SK-N-MC (cell line): ENCODE results near the gene SLBP.

ENCODE experiments used
- DNase-seq: peaks from one replicate; pipeline ENCODE4 v3.0.0-alpha.2; 2011; ENCODE audit warnings: low read depth, low spot score
- H3K27ac ChIP-seq: fragments of 200-600 bp; sonication (generic); 2 replicates; pipeline ENCODE4 v1.5.1; 2016; ENCODE audit warnings: mixed run types
- H3K36me3 ChIP-seq: fragments of 200-600 bp; sonication (generic); 2 replicates; pipeline ENCODE4 v1.6.1; 2017; ENCODE audit warnings: antibody characterized with exemption, low read length, mixed read lengths; ENCODE audit not compliant: insufficient read depth
- H3K4me3 ChIP-seq: fragments of 200-600 bp; sonication (generic); 2 replicates; pipeline ENCODE4 v1.5.1; 2016
- H3K9ac ChIP-seq: fragments of 200-600 bp; sonication (generic); 2 replicates; pipeline ENCODE4 v1.8.0; 2017; ENCODE audit warnings: mixed run types, mixed read lengths; ENCODE audit not compliant: insufficient read length
- H3K9me3 ChIP-seq: fragments of 200-600 bp; sonication (generic); 2 replicates; pipeline ENCODE4 v1.6.1; 2017; ENCODE audit warnings: low read depth, mild to moderate bottlenecking, antibody characterized with exemption, low read length, moderate library complexity, mixed read lengths
- EZH2 ChIP-seq: fragments of 200-600 bp; sonication (generic); IDR thresholded peaks from one replicate; pipeline ENCODE4 v1.6.1; 2017; ENCODE audit warnings: antibody characterized with exemption
- FOXP2 ChIP-seq: optimal IDR thresholded peaks from 2 replicates; pipeline ENCODE3; 2011; ENCODE audit warnings: mild to moderate bottlenecking, moderate library complexity; ENCODE audit not compliant: insufficient read depth; ENCODE audit errors: extremely low read length, control extremely low read depth
- POLR2AphosphoS5 ChIP-seq: IDR thresholded peaks from 2 replicates; pipeline ENCODE4 v1.6.1; 2012; ENCODE audit warnings: mild to moderate bottlenecking, low read depth, low read length, borderline replicate concordance

The SLBP gene

GRCh38 chr4:1725521-1725920 lies 13.4 kb upstream of the SLBP start:
- Histone ChIP-seq H3K4me3 (no peak overlapping the region), H3K27ac (no peak overlapping the region), H3K9ac (no peak overlapping the region), H3K36me3 (peaks cover 73% of the 10 kb centered on the region), H3K9me3 (no peaks in the 10 kb centered on the region)
- TF ChIP-seq POLR2AphosphoS5, result no peak
- TF ChIP-seq EZH2, result no peak
- TF ChIP-seq FOXP2, result no peak
- DNase-seq, result no peak

GRCh38 chr4:1723131-1723801 lies 11.1 kb upstream of the SLBP start:
- Histone ChIP-seq H3K9me3 (no peaks in the 10 kb centered on the region), H3K27ac (no peak overlapping the region), H3K36me3 (peaks cover 53% of the 10 kb centered on the region), H3K9ac (peak overlapping the region; percentile 77), H3K4me3 (peak overlapping the region; percentile 78)
- no peak for DNase-seq
- TF ChIP-seq POLR2AphosphoS5, result no peak
- no peak for TF ChIP-seq FOXP2
- no peak for TF ChIP-seq EZH2

GRCh38 chr4:1722551-1723118 lies 10.5 kb upstream of the SLBP start:
- 0 out of 2 replicates have a peak overlapping the region, but pooled peaks have one; percentile 2 for H3K27ac ChIP-seq
- H3K9ac ChIP-seq, result peak overlapping the region; percentile 77
- no peak for DNase-seq
- TF ChIP-seq POLR2AphosphoS5, result no peak
- no peak for TF ChIP-seq EZH2
- TF ChIP-seq FOXP2, result no peak
- peak overlapping the region; percentile 78 for H3K4me3 ChIP-seq
- peaks cover 47% of the 10 kb centered on the region for H3K36me3 ChIP-seq
- H3K9me3 ChIP-seq, result no peaks in the 10 kb centered on the region

GRCh38 chr4:1721666-1722550 lies 9.8 kb upstream of the SLBP start:
- no peak for TF ChIP-seq EZH2
- TF ChIP-seq FOXP2, result no peak
- no peak for TF ChIP-seq POLR2AphosphoS5
- no peaks in the 10 kb centered on the region for H3K9me3 ChIP-seq
- H3K27ac ChIP-seq, result peak overlapping the region; percentile 31; the same call in 1 of the 2 replicates
- DNase-seq, result no peak
- peaks cover 40% of the 10 kb centered on the region for H3K36me3 ChIP-seq
- peak overlapping the region; percentile 78 for H3K4me3 ChIP-seq
- H3K9ac ChIP-seq, result peak overlapping the region; percentile 77

GRCh38 chr4:1721003-1721665 lies 9.0 kb upstream of the SLBP start, which contains the start of the genes TACC3 and TMEM129:
Gene TACC3, plus strand, starts transcription at chr4:1721521. Its CDS starts 1,901 bp downstream, at chr4:1723422.
Gene TMEM129, minus strand, starts transcription at chr4:1721323. Its CDS starts 486 bp downstream, at chr4:1720837.
- TF ChIP-seq POLR2AphosphoS5 (peak; percentile 68), EZH2 (no peak)
- peak within 1 kb of the TSS; percentile 92 for H3K4me3 ChIP-seq
- H3K27ac ChIP-seq, result peak within 1 kb of the TSS; percentile 70
- H3K36me3 ChIP-seq, result peaks cover 32% of the 10 kb centered on the region
- no peaks in the 10 kb centered on the region for H3K9me3 ChIP-seq
- H3K9ac ChIP-seq, result peak within 1 kb of the TSS; percentile 89
- DNase-seq, result peak; percentile 52

GRCh38 chr4:1720163-1720983 lies 8.3 kb upstream of the SLBP start:
- Histone ChIP-seq H3K36me3 (peaks cover 24% of the 10 kb centered on the region), H3K4me3 (peak overlapping the region; percentile 92), H3K9ac (peak overlapping the region; percentile 89), H3K9me3 (no peaks in the 10 kb centered on the region), H3K27ac (peak overlapping the region; percentile 70)
- TF ChIP-seq POLR2AphosphoS5 (no peak), EZH2 (no peak), FOXP2 (no peak)
- DNase-seq, result no peak

GRCh38 chr4:1718095-1718850 lies 6.2 kb upstream of the SLBP start:
- Histone ChIP-seq H3K36me3 (peaks cover 9% of the 10 kb centered on the region), H3K27ac (peak overlapping the region; percentile 62), H3K9ac (no peak overlapping the region), H3K9me3 (no peaks in the 10 kb centered on the region), H3K4me3 (no peak overlapping the region)
- no peak for DNase-seq
- TF ChIP-seq EZH2, result no peak
- no peak for TF ChIP-seq FOXP2
- TF ChIP-seq POLR2AphosphoS5, result no peak
